Ureter (tissue), 1 donor: ENCODE measurements around the gene NCOA5. TPM values are rescaled to one million over a fixed set of nuclear protein-coding genes. Genes with fewer than 3 reads are reported as not detected.
"Not testable (repeated sequence)": the region's sequence is repeated elsewhere in the genome, so short reads cannot be mapped to it uniquely, and the experiment has no call there.

ENCODE experiments used
- DNase-seq: peaks from one replicate; pipeline ENCODE4 v3.0.0-alpha.2; 2020; ENCODE audit warnings: low spot score
- total RNA-seq: library from RNA; stranded (reverse); gene quantifications from one replicate; pipeline ENCODE4 v1.2.4, GENCODE V29; 2023
- donor health status: DM: yes; HTN: yes; CAD: no.

Gene NCOA5
- total RNA-seq, 1 donor from 2014 or later = 30.0 TPM

DNA sequence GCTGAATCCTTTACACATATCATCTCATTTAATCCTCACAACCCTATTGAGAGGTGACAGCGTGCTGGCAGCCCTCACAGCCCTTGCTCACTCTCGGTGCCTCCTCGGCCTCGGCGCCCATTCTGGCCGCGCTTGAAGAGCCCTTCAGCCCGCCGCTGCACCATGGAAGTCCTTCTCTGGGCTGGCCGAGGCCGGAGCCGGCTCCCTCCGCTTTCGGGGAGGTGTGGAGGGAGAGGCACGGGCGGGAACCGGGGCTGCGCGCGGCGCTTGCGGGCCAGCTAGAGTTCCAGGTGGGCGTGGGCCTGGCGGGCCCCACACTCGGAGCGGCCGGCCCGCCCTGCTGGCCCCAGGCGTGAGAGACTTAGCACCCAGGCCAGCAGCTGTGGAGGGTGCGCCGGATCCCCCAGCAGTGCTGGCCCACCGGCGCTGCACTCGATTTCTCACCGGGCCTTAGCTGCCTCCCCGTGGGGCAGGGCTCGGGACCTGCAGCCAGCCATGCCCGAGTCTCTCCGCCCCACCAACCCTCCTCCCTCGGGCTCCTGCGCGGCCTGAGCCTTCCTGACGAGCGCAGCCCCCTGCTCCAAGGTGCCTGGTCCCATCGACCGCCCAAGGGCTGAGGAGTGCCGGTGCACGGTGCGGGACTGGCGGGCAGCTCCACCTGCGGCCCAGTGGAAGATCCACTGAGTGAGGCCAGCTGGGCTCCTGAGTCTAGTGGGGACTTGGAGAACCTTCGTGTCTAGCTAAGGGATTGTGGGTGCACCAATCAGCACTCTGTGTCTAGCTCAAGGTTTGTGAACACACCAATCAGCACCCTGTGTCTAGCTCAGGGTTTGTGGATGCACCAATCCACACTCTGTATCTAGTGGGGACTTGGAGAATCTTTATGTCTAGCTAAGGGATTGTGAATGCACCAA, 2.1 kb upstream of the NCOA5 start:
- not testable (repeated sequence) for DNase-seq

DNA sequence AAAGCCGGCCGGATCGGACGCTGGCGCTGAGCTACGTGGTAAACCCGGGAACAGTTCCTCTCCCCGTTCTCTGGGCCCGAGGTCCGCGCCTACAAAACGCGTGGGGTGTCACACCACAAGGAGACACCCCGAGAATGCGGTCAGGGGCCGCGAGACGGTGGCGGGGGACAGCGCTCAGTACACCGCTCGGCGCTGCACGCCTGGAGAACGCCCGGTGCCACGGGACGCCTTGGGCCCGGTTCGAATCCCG, 670 bp downstream of the NCOA5 start:
- no peak for DNase-seq

DNA sequence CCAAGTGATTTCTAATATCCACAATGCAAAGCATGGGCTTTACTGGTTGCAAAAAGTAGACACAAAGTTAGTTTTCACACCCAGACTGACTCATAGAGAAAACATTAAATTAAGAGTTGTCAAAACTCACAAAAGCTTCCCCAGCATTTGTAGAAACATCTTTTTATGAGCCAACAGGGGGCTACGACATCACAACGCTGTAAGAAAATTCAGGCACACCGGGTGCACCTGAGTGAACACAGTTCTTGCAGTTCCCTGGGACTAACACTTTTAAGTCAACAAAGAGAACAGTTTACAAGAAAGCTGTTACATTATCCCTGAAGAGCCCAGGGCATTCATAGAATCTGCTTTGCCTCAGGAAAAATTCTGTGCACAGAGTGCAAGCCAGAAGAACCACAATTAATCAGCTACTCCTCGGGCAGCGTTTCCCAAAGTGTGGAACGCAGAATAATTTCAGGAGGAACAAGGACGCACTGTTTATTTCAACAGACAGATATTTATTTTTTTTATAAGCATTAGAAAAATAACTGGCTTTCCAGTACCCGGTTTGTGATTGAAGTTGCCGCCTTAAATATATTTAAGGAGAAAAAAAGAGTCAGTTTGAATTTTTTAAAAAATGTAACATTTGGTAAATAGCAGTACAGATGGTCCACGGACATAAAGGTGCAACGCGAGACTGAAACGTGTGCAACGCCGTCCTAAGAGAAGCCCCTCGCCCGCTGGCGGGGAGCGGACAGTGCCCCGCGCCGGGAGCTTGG, 1.2 kb downstream of the NCOA5 start:
- DNase-seq = no peak

DNA sequence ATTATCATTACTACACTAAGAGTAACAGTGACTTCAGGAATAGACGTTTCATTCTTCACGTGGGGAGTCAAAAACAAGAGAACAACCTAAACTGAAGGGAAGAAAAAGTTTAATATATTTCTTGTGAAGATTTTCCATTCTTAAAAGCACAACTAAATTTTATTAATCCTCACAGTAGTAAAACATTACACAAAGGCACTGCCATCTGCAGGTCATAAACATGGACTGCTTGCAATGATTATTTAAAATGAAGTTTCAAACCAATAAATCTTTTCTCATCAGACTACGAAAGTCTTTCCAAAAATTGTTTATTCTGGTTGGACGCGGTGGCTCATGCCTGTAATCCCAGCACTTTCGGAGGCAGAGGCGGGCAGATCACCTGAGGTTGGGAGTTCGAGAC, 2.6 kb downstream of the NCOA5 start:
- no peak for DNase-seq

DNA sequence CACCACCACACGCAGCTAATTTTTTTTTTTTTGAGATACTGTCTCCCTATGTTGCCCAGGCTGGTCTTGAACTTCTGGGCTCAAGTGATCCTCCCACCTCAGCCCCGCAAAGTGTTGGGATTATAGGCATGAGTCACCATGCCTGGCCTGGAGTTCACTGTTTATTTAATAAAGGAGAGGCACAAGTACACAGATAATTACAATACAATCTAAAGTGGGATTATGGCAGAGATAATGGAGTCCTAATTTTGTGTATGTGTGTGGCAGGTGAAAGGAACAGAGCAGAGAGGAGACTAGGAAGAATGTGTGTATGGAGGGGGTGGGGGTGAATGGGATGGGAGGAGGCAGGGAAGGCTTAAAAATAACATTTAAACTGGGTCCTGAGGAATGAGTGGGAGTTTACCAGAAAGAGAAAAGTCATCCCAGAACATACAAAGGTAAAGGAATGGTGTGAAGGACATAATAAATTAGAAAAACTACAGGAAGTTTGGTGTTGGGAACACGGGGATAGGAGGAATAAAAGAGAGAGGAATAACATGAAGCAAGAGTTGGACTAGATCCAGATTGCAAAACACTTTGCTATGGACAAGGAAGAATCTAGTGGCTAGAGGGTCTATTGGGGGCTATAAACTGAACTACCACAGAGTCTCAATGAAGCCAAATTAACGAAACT, 4.4 kb downstream of the NCOA5 start:
- no peak for DNase-seq

DNA sequence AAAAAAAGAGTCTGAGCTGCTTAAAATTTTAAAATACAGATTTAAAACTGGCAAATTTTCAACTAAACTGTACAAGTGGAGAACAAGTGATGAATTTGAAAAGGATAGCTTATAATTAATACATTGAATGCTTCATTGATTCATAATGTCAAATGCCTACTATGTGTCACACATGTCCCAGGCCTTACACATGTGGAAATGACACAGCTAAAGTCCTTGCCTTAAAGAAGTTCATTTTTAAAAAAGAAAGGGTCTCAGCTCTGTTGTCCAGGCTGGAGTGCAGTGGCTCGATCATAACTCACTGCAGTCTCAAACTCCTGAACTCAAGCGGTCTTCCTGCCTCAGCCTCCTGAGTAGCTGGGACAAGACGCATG, 5.0 kb downstream of the NCOA5 start:
- no peak for DNase-seq

DNA sequence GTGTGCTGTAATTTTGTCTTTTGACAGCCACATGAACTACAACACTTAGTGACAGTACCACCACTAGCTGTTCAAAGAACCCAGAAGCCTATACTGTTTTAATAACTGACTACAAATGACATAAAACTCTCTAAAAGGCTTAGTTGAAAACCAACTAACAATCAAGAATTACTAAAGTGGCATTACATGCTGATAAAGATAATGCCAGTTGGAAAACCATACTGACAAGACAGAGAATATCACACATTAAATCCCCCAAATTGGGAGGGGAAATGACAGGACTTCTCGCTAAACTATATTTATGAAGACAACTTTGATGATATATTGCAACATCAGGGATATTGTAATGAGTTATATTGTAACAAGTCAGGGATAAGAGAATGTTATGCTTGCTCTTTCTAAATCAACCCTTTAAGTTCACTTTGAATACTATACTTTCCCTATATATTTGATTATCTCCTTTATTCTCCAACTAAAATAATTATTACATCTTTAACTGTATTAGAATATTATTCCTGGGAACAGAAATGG, 6.2 kb downstream of the NCOA5 start:
- no peak for DNase-seq

DNA sequence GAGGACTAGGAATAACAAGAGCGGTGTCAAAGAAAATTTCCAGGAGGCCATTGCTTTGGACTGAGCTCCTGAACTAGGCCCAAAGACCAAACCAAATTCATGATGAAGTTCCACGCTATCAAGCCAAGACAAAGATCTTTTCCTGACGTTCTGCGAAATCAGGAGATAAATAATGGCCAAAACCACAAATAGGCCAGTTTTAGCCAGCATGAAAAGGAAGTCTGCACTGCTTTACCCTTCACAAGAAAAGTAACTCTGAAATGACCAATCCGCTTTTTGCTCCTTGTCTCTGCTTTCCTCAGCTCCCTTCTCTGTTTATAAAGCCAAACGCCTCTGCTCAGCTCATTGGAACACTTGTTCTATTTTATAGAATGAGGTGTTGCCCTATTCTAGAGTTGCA, 6.7 kb downstream of the NCOA5 start:
- no peak for DNase-seq

DNA sequence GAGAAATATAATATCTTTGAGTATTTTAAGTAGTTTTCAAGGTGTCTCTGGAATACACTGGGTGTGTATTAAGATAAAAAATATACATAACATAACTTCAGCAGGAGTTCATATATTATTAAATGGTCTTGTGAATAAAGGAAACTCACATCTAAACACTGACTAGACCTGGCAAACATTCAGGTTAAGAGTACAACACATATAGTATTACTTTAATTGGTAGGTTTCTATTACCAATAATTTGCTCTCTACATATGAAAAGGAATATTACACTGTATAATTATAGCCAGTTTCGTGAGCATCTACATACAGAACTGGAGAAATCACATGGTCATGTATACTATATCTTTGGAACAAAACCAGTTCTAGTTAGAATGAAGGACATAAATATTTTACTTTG, 8.7 kb downstream of the NCOA5 start:
- no peak for DNase-seq

DNA sequence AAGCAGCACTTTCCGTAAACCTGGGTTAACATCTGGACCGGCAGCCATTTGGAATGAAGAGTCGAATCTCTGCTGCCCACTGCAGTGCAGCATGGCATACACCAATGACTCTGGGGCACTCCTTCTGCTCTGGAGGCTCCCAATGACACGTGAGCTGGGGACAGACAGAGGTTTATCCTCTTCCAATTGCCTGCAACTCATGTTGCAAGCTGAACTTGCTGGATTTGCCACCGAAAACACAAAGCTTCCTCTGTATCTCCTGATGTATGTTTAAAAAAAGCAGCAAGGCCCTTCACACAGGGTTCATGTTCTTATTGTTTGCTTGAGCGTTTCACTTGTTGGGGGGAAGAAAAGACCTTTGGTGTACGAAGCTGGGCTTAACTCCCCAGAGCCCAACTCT, 10.8 kb downstream of the NCOA5 start:
- DNase-seq = no peak

DNA sequence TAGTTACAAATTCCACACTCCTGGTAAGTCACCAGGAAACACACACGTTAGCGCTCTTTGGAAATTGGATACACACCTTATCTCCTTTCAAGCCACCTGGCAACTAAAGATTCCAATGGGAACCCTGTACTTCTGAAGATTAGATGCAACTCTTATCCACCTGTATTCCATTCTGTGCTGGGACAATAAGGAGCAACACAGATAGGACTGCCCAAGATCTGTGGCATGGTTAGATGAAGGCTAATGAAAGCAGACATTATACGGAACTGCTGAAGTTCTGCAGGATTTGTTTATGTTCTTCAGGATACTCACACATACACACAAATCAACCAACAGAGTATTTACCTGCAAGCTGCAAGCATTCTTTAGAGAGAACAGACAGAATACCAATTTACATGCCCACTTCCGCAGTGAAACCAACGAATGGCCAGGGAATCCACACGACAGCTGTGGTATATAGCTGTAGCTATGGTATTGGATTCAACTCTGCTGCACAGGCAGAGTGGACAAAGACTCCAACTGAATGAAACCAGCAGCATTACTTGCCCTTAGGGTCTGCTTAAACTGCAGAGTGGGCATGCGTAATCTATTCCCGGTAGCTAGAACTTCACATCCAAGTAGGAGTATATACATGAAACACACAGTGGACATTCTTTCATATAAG, 12.0 kb downstream of the NCOA5 start:
- no peak for DNase-seq

DNA sequence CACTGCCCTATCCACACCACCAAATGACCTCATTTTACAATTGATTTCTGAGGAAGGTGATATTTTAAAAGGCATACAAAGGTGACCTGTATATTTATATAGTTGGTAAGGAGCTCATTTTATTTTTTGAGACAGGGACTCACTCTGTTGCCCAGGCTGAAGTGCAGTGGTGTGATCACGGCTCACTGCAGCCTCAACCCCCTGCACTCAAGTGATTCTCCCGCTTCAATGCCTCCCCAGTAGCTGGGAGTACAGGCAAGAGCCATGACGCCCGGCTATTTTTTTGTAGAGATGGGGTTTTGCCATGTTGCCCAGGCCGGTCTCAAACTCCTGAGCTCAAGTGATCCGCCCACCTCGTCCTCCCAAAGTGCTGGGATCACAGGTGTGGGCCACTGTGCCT, 13.0 kb downstream of the NCOA5 start:
- DNase-seq = no peak

DNA sequence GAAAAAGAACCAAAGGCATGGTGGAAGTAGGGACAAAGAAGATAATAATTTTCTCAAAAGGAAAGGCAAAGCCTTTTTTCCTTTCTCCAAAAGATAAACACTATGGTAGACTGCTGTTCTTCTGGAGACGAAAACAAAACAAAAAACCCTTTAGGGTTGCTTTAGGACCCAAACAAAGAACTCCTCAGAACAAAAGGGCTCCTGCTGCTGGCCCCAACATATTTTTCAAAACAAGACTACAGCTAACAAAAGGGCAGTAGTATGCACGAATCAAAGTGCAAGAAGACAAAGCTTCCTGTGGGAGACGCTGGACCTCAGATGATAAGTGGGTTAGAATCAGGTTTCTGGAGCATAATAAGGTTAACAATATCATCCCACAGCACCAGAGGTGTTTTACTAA, 15.8 kb downstream of the NCOA5 start:
- DNase-seq = no peak

DNA sequence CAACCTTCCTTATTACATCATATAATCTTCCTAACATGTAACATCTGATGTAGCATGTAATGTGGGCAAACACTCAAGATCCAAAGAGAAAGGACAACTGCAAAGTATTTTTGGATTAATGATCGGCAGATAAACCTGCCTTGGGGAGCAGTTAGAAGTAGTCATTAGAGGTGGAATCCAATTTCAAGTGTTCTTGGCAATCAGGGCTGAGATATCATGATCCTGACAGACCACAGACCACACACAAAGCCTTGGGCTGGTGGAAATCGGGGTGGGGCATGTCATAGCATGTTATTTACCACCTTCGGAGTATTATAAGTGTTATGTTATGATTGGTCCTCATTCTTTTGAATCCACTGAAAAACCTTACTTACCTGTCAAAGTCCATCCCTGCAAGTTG, 16.3 kb downstream of the NCOA5 start:
- no peak for DNase-seq

DNA sequence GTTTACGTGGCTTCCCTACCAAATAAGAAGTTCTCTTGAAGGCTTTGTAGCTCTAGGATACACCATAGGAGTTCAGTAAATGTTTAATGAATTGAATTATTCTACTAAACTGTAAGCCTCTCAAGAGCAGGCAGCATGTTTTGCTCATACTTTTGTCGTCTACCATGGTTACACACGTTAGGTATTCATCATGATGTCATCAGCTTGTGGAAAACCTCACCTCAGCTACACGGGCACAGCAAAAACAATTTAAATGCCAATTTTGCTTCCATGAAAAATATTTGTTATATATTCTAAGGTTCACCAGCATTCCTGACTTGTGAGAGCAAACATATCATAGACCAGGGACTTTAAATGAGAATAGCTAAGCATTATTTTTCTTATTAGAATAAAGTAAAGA, 16.7 kb downstream of the NCOA5 start:
- DNase-seq = no peak

DNA sequence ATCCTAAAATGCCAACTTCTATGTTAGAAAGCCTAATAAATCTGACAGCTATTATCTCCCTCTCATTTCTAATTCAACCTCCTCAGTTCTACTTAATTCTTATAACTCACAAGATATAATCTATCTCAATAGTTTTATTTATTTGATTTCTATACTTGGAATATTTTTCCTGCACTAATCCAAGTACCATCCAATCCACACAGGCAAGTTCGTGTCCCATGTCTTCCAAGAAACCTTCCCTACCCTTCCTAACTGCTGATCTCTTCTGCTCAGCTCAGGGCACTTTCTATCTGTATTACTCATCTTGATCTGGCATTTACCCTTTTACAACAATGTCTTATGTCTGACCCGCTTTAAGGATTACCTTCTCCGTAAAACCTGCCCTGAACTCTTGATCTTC, 18.2 kb downstream of the NCOA5 start:
- DNase-seq = no peak

DNA sequence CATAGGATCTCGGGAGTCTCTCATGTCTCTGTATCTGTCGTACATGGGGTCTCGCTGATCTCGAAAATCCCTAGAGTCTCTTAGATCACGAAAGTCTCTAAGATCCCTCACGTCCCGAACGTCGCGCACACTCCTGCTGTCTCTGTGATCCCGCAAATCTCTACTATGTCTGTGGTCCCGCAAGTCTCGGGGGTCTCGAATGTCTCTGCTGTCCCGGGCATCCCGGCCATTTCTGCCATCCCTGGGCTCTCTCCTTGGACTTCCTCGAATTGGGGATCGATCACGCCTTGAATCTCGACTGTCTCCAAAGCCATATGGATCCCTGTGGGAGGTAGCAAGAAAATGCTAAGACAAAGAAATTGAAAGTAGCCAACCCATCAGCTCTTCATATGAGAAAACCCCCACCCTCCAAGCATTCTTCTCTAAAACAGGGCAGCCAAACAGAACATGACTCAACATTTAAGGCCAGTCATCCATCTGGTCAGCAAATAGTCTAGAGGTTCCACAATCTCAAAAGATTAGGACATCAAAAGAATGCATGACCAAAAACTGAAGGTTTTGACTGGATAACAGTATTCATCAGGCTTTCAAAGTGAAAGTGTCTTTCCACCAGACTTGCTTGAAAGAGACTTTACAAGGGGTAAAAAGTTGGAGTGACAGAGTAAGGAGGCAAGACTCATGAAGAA, 19.4 kb downstream of the NCOA5 start:
- DNase-seq = no peak

DNA sequence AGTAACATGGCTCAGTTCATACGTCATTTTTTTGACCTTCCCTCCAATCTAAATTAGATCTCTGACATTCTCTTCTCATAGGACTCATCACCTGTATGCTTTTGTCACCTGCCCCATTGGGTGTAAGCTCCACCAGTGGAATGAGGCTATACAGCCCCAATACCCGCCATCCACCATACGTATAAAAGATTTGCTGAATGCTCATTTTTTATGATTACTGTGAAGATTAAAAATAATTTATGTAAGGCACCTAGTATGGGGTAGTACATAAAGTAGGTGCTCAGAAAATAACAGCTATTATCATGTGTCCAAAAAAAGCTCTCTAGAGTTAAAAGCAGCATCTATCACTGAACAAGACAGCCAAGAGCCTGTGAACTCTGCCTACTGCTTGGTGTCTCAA, 24.1 kb downstream of the NCOA5 start:
- DNase-seq = peak; percentile 4

DNA sequence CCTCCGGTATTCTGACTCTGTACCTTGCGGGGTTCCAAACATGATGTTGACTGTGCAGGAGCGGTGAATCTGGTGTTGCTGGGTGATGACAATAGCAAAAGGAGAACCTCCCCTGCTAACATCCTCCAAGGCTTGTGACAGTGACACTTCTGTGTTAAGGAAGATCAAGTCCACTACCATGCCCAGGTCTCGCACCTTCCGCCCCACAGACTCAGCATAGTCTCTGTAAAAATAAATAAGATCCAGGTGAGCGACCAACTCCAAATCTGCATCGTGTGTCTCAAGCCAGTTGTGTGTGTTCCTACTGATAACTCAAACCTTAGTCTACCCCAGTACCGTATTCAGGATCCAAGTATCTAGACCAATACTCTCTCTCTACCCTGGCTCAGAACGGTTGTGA, 24.8 kb downstream of the NCOA5 start:
- DNase-seq = peak; percentile 4

DNA sequence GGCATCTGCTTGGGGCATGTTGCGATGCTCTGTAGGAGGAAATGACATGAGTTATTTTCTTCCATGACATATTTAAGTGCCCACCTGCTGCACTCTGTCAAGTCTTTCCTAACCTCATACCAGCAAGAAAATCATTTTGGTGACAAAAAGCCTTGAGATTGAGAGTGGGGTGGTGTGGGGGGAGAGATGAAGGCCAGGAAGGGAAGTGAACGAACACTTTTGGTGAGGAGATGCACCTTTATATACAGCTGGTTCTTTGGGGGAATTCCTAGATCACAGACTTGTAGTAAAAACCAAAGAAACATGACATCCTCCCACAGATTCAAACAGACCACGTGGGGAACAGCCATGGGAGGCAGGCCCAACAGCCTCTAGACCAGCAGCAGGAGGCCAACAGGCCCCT, 26.1 kb downstream of the NCOA5 start:
- peak; percentile 2 for DNase-seq

DNA sequence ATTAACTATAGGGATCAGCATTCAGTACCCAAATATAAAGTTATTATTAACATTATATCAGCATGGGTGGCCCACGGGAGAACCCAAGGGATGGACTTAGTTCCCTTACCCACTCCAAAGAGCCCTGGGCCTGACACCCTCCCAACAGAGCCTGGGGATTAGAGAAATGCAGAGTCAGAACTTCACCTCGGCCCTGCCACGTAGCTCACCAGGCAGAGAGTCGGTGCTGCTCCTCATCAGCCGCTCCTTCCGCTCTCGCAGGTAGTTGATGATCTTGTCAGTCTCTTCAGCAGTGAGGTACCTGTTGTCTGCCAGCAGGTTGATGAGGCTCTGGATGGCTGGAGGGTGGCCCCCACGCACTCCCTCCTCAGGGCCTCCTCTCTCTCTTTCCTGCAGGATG, 26.6 kb downstream of the NCOA5 start:
- peak; percentile 32 for DNase-seq

DNA sequence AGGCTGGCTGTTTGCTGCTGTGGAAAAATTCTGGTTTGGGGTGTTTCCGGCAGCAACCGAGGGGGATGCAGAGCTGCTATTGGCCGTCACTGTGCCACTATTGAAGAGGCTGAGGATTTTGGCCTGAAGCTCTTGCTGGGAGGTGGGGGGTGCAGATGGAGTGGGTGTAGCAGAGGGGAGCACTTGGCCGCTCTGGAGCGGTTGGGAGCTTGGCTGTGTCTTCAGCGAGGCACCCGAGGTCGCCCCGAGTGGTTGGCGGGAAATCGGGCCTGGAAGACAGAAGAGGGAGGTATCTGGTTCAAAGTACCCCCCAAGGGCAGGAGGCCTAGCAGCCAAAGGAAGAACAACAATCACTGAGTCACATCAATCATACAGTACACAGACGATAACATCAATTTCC, 27.1 kb downstream of the NCOA5 start:
- DNase-seq = peak; percentile 27
